HuH-7.5 (cell line): Measurements from ENCODE around the gene MICU2.

Source experiments
- DNase-seq: peaks from one replicate; pipeline ENCODE4 v3.0.0; 2011; ENCODE audit warnings: low spot score

MICU2 gene, protein sequence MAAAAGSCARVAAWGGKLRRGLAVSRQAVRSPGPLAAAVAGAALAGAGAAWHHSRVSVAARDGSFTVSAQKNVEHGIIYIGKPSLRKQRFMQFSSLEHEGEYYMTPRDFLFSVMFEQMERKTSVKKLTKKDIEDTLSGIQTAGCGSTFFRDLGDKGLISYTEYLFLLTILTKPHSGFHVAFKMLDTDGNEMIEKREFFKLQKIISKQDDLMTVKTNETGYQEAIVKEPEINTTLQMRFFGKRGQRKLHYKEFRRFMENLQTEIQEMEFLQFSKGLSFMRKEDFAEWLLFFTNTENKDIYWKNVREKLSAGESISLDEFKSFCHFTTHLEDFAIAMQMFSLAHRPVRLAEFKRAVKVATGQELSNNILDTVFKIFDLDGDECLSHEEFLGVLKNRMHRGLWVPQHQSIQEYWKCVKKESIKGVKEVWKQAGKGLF

GRCh38 chr13:21603531-21604448 is at the start of gene MICU2:
Gene MICU2, minus strand, starts transcription at chr13:21604170. Its CDS starts 22 bp downstream, at chr13:21604148.
- peak; percentile 91 for DNase-seq

GRCh38 chr13:21641629-21642028 is 37.7 kb upstream of the MICU2 start:
- DNase-seq, result no peak

DNA sequence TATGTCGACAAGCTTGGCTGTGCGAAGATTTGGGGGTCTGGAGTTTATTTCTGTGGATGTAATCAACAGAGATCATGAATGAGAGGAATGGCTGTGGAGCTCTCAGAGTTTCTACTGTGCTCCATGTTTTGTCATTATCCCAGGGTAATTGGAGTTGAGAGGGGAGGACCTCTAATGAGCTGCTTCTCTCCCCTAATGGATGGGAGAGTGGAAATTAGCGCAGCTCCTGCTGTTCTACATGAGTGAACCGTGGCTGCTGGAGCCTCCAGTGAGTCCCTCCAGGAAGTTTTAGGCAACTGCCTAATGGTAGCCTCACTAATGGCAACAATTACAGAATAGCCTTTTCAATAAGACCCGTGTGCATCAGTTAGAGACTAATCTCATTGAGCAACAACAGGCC is 35.6 kb upstream of the MICU2 start:
- no peak for DNase-seq

DNA sequence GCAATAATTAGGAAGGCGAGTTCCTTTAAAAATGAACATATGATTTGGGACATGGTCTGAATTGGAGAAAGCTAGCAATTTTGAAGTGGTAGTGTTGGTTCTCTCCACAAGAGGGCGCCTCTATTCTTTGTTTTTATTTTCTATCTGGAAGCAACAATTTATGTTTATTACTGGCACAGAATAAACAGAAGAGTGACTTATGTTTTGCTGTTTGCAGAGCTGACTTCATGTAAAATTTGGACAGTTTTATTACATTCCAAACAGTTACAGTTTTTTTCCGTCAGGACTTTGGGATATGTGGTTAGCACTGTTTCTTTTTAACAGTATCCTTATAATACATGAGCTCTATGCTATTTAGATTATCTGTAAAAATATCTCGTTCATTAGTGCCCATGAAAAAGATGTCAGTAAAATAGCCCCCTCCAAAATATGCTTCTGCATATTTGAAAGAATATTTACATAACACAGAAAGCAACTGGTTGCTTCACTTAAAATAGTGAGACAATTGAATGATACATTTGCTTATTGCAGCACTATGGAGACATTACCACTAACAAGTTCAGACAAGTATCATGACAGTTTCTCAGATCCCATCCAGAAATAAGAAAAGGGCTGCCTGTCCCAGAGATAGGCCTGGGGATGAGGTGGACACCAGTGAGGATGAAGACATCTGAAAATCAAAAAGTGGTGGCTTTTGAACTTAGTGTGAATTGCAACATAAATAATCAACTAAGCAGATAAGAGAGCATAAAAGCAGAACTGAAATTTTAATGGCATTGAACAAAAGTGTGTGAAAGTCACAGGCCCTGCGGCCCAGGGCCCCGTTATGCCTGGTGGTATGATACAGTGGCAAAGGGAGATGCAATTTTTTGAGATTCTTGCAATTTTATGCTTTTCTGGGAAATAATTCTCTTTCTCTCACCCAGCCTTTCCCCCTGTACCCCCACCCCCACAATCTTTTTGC is 34.6 kb upstream of the MICU2 start:
- no peak for DNase-seq

GRCh38 chr13:21637296-21637695 is 33.3 kb upstream of the MICU2 start:
- DNase-seq, result no peak

DNA sequence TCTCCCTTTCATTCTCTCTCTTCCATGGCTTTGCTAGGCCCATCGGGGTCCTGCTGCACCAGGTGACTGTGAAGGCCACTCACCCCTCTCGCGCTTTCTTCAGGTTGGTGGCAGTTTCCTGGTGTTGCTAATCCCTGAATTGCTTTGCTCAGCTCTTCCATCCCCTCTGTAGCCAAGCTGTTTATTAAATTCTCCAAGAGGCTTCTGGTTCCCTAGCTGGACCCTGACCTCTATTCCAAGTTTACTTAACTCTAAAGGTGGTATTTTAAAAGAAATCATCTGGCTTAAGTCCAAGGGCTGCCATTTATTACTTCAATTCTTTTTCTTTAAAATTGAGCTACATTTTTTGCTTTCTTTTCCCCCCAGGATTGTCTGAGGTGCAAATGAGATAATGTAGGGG is 32.7 kb upstream of the MICU2 start:
- DNase-seq, result no peak

DNA sequence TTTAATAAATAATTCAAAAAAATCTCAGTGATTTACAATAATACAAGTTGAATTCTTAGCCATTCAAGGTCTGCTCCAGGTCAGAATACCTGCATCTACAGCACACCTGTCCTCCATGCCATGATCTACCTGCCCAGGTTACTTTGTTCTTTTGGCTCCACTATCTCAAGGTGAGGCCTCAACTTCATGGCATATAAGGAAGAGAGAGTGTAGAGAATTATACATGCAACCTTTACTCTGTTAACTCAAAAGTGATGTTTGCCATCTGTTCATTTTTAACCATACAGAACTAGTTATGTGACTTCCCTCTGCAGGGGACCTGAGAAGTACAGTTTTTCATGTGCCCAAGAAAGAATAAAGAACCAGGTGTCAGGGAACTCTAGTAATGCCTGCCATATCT is 28.2 kb upstream of the MICU2 start:
- no peak for DNase-seq

DNA sequence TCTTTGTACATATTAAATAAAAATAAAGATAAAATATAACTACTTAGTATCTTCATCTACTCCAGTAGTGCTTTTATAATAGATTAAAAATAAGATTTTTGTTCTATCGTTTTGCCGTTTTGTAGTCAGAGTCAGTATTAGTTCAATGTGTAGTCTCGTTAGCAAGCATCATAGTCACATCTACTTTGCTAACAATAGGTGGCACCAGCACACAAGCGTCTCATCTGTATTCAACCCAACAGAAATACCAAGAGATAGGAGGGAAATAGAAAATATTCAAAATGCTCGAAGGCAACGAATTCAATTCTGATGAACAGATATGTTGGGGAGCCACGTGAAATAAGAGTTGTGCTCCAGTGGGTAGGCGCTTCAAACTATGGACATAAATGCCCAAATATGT is 21.4 kb upstream of the MICU2 start:
- peak; percentile 32 for DNase-seq

- no peak for DNase-seq
Observed at GRCh38 chr13:21620861-21621260, 16.9 kb upstream of the MICU2 start.

DNA sequence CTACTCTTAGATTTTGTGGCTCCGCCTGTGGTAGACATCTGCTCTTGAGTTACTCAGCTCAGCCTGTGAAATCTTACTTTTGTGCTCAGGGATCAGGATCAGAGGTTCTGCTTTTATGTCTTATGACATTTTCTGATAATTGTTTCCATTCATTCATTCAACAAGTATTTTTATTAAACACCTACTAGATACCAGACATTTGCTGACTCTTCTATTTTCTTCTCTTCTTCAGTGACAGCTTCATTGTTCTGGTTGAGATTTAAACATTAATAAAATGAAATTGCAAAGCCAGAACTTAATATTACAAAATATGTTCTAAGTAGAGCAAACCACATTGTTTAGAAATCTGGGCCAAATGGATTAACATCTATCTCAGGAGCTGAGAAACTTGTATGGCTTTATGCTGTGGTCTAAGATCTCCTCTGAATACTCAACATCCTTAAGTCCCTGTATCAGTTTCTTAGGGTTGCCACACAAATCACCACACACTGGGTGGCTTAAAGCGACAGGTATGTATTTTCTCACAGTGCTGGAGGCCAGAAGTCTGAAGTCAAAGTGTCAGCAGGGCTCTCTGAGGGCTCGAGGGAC is 15.8 kb upstream of the MICU2 start:
- DNase-seq, result no peak

- peak; percentile 47 for DNase-seq
Observed at GRCh38 chr13:21616880-21617279, 12.9 kb upstream of the MICU2 start.

GRCh38 chr13:21616205-21616866 is 12.4 kb upstream of the MICU2 start:
- DNase-seq, result no peak

DNA sequence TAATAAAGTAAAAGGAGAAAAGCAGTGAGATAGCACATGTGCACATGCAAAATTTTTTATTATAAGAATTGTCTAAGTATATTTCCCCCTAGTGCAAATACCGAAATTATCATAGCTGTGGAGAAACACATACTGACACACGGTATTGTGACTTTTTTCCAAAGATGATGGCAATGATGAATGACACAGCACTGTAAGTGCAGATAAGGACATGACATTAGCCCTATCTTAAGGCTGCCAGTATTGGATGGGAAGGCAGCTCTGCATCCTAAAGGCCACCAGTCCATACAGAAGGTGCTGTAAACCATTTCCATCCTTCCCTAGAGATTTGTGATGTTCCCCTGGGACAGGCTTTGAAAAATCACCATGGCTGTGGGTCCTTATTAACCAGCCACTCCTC is 11.5 kb upstream of the MICU2 start:
- DNase-seq, result no peak

- no peak for DNase-seq
Observed at GRCh38 chr13:21613791-21614190, 9.8 kb upstream of the MICU2 start.

- DNase-seq, result no peak
Observed at GRCh38 chr13:21611385-21611784, 7.4 kb upstream of the MICU2 start.

DNA sequence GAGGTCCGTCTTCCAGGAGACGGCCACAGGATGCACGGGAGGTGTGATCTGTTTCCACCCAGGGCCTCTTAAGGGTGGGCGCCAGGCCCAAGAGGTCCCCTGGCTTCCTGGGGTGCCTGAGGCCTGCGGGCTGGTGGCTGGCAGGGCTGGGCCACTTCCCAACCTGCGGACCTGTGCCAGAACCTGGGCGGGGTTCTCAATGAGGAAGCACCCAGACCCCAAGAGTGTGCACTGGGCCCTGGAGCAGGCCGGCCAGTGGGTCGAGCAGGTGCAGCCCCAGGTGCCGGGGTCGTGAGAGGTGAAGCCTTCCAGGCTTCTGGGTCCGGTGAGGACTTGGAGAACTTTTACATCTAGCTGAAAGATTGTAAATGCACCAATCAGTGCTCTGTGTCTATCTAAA is 6.7 kb upstream of the MICU2 start:
- no peak for DNase-seq

DNA sequence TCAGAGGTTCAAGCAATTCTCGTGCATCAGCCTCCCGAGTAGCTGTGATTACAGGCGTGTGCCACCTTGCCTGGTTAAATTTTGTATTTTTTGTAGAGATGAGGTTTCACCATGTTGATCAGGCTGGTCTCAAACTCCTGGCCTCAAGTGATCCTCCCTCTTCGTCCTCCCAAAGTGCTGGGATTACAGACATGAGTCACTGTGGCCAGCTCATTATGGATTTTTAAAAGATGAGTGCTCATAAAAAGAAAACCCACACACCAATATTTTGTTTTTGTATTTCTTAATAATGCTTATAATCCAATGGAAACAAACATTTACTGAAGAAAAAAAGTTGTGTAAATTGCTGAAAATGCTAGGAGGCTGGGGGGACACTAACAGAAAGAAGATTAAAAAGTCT is 5.0 kb upstream of the MICU2 start:
- no peak for DNase-seq

GRCh38 chr13:21606796-21607195 is 2.8 kb upstream of the MICU2 start:
- no peak for DNase-seq

- DNase-seq, result no peak
Observed at GRCh38 chr13:21606251-21606650, 2.3 kb upstream of the MICU2 start.

GRCh38 chr13:21596722-21597121 is 7.2 kb downstream of the MICU2 start:
- no peak for DNase-seq

GRCh38 chr13:21595546-21595822 is 8.5 kb downstream of the MICU2 start:
- DNase-seq, result no peak
